DMS114 treated with DMSO at 0.1 percent for 48 hours (cell line): ENCODE data around the gene IL21R.

ENCODE experiments used
- DNase-seq: peaks from one replicate; lab custom pipeline; 2025; ENCODE audit not compliant: unreplicated experiment; lab: John Stamatoyannopoulos, UW

Gene IL21R

GRCh38 chr16:27401768-27402568, at the start of gene IL21R:
Gene IL21R (plus strand): TSS chr16:27402174. CDS start chr16:27430072, 27,898 bp downstream.
- DNase-seq: no peak

- DNase-seq: no peak
These were observed 48.1 kb upstream of the IL21R start for GRCh38 chr16:27353853-27354252.

- no peak for DNase-seq
These were observed 46.4 kb upstream of the IL21R start for GRCh38 chr16:27355610-27356009.

- no peak for DNase-seq
These were observed 45.2 kb upstream of the IL21R start for GRCh38 chr16:27356794-27357193.

- DNase-seq: no peak
These were observed 42.9 kb upstream of the IL21R start for GRCh38 chr16:27359051-27359450.

- DNase-seq: no peak
These were observed 42.4 kb upstream of the IL21R start for GRCh38 chr16:27359615-27360014.

- no peak for DNase-seq
These were observed 40.0 kb upstream of the IL21R start for GRCh38 chr16:27361987-27362386.

GRCh38 chr16:27362570-27363245, 39.3 kb upstream of the IL21R start:
- no peak for DNase-seq

- DNase-seq: no peak
These were observed 38.7 kb upstream of the IL21R start for GRCh38 chr16:27363246-27363632.

- no peak for DNase-seq
These were observed 38.2 kb upstream of the IL21R start for GRCh38 chr16:27363797-27364196.

GRCh38 chr16:27364493-27365141, 37.4 kb upstream of the IL21R start:
- no peak for DNase-seq

GRCh38 chr16:27365142-27366089, 36.6 kb upstream of the IL21R start:
- no peak for DNase-seq

- no peak for DNase-seq
These were observed 35.1 kb upstream of the IL21R start for GRCh38 chr16:27366687-27367460.

GRCh38 chr16:27367461-27368357, 34.3 kb upstream of the IL21R start:
- peak; percentile 20 for DNase-seq

GRCh38 chr16:27368358-27368722, 33.6 kb upstream of the IL21R start:
- no peak for DNase-seq

GRCh38 chr16:27369806-27370205, 32.2 kb upstream of the IL21R start:
- DNase-seq: no peak

GRCh38 chr16:27370318-27370717, 31.7 kb upstream of the IL21R start:
- no peak for DNase-seq

- no peak for DNase-seq
These were observed 28.7 kb upstream of the IL21R start for GRCh38 chr16:27373312-27373711.

- no peak for DNase-seq
These were observed 27.7 kb upstream of the IL21R start for GRCh38 chr16:27374221-27374803.
